ENCODE results near the gene EFNB1. TPM values are rescaled to one million over a fixed set of nuclear protein-coding genes. Genes with fewer than 3 reads are reported as not detected.

EFNB1 gene
- total and polyA plus RNA-seq, 4 experiments from 2014 or later: 1.4 to 5.5 (median 4.7) TPM

DNA sequence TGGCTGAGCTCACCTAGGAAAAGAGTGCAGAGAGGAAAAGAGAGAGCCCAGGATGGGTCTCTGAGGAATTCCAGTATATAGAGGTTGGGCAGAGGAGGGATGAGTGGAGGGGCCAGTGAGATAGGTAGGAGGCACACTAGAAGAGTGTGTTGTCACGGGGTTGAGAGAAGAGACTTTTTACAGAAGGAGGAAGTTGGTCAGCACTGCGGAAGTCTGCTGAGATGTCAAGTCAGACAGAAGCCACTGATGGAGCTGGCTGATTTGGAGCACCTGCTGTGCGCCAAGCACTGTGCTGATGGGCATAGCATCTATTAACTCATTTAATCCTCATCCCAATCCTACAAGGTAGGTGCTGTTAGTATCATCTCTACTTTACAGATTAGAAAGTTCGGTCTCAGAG lies 60.4 kb downstream of the EFNB1 start:
- no peak overlapping the region for H3K4me3 Mint-ChIP-seq
- H3K36me3 Mint-ChIP-seq: no peaks in the 10 kb centered on the region
- H3K27me3 Mint-ChIP-seq: no peaks in the 10 kb centered on the region
- no peak overlapping the region for H3K27ac Mint-ChIP-seq
- Histone ChIP-seq H3K27me3 (ENCODE audit: insufficient read depth, low read length) (no peaks in the 10 kb centered on the region), H3K9me3 (ENCODE audit: control insufficient read depth in 1 of 2, low read length in 2 of 2) (no peaks in the 10 kb centered on the region), H3K4me1 (ENCODE audit: insufficient read depth, low read length) (no peaks in the 10 kb centered on the region), H3K4me3 (ENCODE audit: low read length in 2 of 2) (no peak overlapping the region), H3K27ac (ENCODE audit: low read depth, low read length) (no peak overlapping the region), H3K36me3 (ENCODE audit: insufficient read depth, low read length) (no peaks in the 10 kb centered on the region)
- no peak for DNase-seq
- CTCF ChIA-PET (ENCODE audit: partially characterized antibody): no interaction called here
- H3K4me1 Mint-ChIP-seq: no peaks in the 10 kb centered on the region
- intact Hi-C loops (cut with micrococcal nuclease): no loop called here
- POLR2A ChIA-PET (ENCODE audit: partially characterized antibody): no interaction called here
- no peaks in the 10 kb centered on the region for H3K9me3 Mint-ChIP-seq

Other genes starting within 250 kb of the EFNB1 start
- gene STARD8, start 181.4 kb upstream of the EFNB1 start, total RNA-seq: under 1 TPM; 0.47 to 0.86 TPM
- under 1 TPM in 1 of 2 donors, not detected in 1; 0.14 TPM for gene STARD8, start 181.4 kb upstream of the EFNB1 start, polyA plus RNA-seq

Measured in CD4-positive, alpha-beta memory T cell (primary cell).